ENCODE measurements around the gene LOXHD1. TPM values are rescaled to one million over a fixed set of nuclear protein-coding genes. Genes with fewer than 3 reads are reported as not detected.

The LOXHD1 gene
- total RNA-seq, 1 experiment from 2014 or later = not detected

DNA sequence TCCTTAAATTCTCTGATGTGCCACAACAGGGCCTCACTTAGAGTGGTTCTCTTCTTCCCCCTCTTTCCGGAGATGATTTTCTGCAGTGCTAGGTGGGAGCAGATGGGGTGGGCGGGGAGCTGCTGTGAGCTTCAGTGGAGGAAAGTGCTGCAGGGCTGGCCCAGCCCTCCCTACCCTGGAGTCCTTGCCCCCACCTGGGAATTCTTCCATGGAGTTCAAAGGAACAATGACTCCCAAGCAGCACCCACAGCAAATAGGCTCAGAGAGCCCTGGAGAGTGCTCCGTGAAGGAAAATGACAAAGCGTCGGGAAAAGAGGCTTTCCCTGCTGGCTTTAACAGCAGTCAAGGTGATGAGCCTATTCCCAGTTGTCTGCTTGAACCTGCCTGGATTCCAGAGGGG, 28.8 kb downstream of the LOXHD1 start:
- no peak for DNase-seq
- Histone ChIP-seq H3K9me3 (ENCODE audit: insufficient read depth, low read depth) (no peaks in the 10 kb centered on the region), H3K4me3 (no peak overlapping the region), H3K4me1 (replicated peaks; ENCODE audit: insufficient read depth) (no peaks in the 10 kb centered on the region), H3F3A (ENCODE audit: insufficient read depth, low read depth) (no peaks in the 10 kb centered on the region), H4K20me1 (ENCODE audit: insufficient read depth) (no peaks in the 10 kb centered on the region), H3K4me2 (no peak overlapping the region), H2AFZ (no peak overlapping the region), H3K27ac (no peak overlapping the region), H3K36me3 (ENCODE audit: low read depth) (no peaks in the 10 kb centered on the region), H3K9me2 (ENCODE audit: insufficient read depth) (no peaks in the 10 kb centered on the region), H3K27me3 (ENCODE audit: insufficient read depth, low read depth) (peaks cover 57% of the 10 kb centered on the region), H3K79me2 (ENCODE audit: low read depth) (no peaks in the 10 kb centered on the region)
- intact Hi-C loops (cut with micrococcal nuclease; ENCODE audit: unreplicated experiment) = no loop called here
- ChIA-PET CTCF (no interaction called here), POLR2A (ENCODE audit: unreplicated experiment) (no interaction called here)
- TF ChIP-seq EZH2 (IDR thresholded peaks at IDR 0.05; ENCODE audit: low read depth) (no peak), CTCF (conservative IDR thresholded peaks at IDR 0.05) (no peak)
- no TSS peak for BruUV-seq (replicated peaks)

- no peaks in the 10 kb centered on the region for H3K9me2 ChIP-seq (ENCODE audit: insufficient read depth)
- H3K27ac ChIP-seq = no peak overlapping the region
- TF ChIP-seq CTCF (conservative IDR thresholded peaks at IDR 0.05) (no peak), EZH2 (IDR thresholded peaks at IDR 0.05; ENCODE audit: low read depth) (no peak)
- no peak overlapping the region for H2AFZ ChIP-seq
- H3K4me2 ChIP-seq = no peak overlapping the region
- no peaks in the 10 kb centered on the region for H3F3A ChIP-seq (ENCODE audit: insufficient read depth, low read depth)
- no peaks in the 10 kb centered on the region for H4K20me1 ChIP-seq (ENCODE audit: insufficient read depth)
- H3K27me3 ChIP-seq (ENCODE audit: insufficient read depth, low read depth) = peaks cover 57% of the 10 kb centered on the region
- ChIA-PET CTCF (no interaction called here), POLR2A (ENCODE audit: unreplicated experiment) (interaction anchor here (0.6 kb wide), 1 partner anchor 1827 kb away, joined by 5 read pairs; no protein-coding TSS in a partner anchor)
- no peak for DNase-seq
- H3K4me3 ChIP-seq = no peak overlapping the region
- no peaks in the 10 kb centered on the region for H3K36me3 ChIP-seq (ENCODE audit: low read depth)
- intact Hi-C loops (cut with micrococcal nuclease; ENCODE audit: unreplicated experiment) = no loop called here
- no peaks in the 10 kb centered on the region for H3K79me2 ChIP-seq (ENCODE audit: low read depth)
- BruUV-seq (replicated peaks) = no TSS peak
- H3K9me3 ChIP-seq (ENCODE audit: insufficient read depth, low read depth) = no peaks in the 10 kb centered on the region
- H3K4me1 ChIP-seq (replicated peaks; ENCODE audit: insufficient read depth) = no peaks in the 10 kb centered on the region
These were observed 29.9 kb downstream of the LOXHD1 start for GRCh38 chr18:46627136-46627535.

GRCh38 chr18:46625069-46625468, 32.0 kb downstream of the LOXHD1 start:
- no peaks in the 10 kb centered on the region for H3K36me3 ChIP-seq (ENCODE audit: low read depth)
- no peaks in the 10 kb centered on the region for H3K4me1 ChIP-seq (replicated peaks; ENCODE audit: insufficient read depth)
- no peak overlapping the region for H3K4me3 ChIP-seq
- H3K9me2 ChIP-seq (ENCODE audit: insufficient read depth) = no peaks in the 10 kb centered on the region
- no peaks in the 10 kb centered on the region for H3K79me2 ChIP-seq (ENCODE audit: low read depth)
- no peak overlapping the region for H2AFZ ChIP-seq
- TF ChIP-seq EZH2 (IDR thresholded peaks at IDR 0.05; ENCODE audit: low read depth) (no peak), CTCF (conservative IDR thresholded peaks at IDR 0.05) (no peak)
- ChIA-PET CTCF (no interaction called here), POLR2A (ENCODE audit: unreplicated experiment) (interaction anchor here (0.5 kb wide), 1 partner anchor 8 kb away, joined by 4 read pairs; no protein-coding TSS in a partner anchor)
- no peak overlapping the region for H3K27ac ChIP-seq
- no peak for DNase-seq
- no peaks in the 10 kb centered on the region for H4K20me1 ChIP-seq (ENCODE audit: insufficient read depth)
- H3K4me2 ChIP-seq = no peak overlapping the region
- H3F3A ChIP-seq (ENCODE audit: insufficient read depth, low read depth) = no peaks in the 10 kb centered on the region
- no TSS peak for BruUV-seq (replicated peaks)
- peaks cover 54% of the 10 kb centered on the region for H3K27me3 ChIP-seq (ENCODE audit: insufficient read depth, low read depth)
- intact Hi-C loops (cut with micrococcal nuclease; ENCODE audit: unreplicated experiment) = no loop called here
- H3K9me3 ChIP-seq (ENCODE audit: insufficient read depth, low read depth) = no peaks in the 10 kb centered on the region
